GM18502 (cell line): Measurements from ENCODE around the gene FRMD4A.
"Not testable (repeated sequence)": the region's sequence is repeated elsewhere in the genome, so short reads cannot be mapped to it uniquely, and the experiment has no call there.

ENCODE experiments used
- ATAC-seq: cut with Tn5 transposase; IDR thresholded peaks from one replicate; pipeline ENCODE4 v1.9.1; 2021; ENCODE audit warnings: mild to moderate bottlenecking; ENCODE audit not compliant: unreplicated experiment, poor library complexity

FRMD4A gene

GRCh38 chr10:13939391-13939790, 391.3 kb downstream of the FRMD4A start:
- ATAC-seq: no peak

GRCh38 chr10:13938950-13939349, 391.8 kb downstream of the FRMD4A start:
- no peak for ATAC-seq

GRCh38 chr10:13936826-13937225, 393.9 kb downstream of the FRMD4A start:
- no peak for ATAC-seq

GRCh38 chr10:13930120-13930519, 400.6 kb downstream of the FRMD4A start:
- no peak for ATAC-seq

- ATAC-seq: no peak
These were observed 402.3 kb downstream of the FRMD4A start for GRCh38 chr10:13928451-13928850.

- no peak for ATAC-seq
These were observed 404.5 kb downstream of the FRMD4A start for GRCh38 chr10:13925971-13926780.

- ATAC-seq: no peak
These were observed 406.5 kb downstream of the FRMD4A start for GRCh38 chr10:13924040-13924725.

GRCh38 chr10:13922586-13922985, 408.1 kb downstream of the FRMD4A start:
- no peak for ATAC-seq

GRCh38 chr10:13921941-13922340, 408.8 kb downstream of the FRMD4A start:
- ATAC-seq: no peak

- ATAC-seq: not testable (repeated sequence)
These were observed 409.6 kb downstream of the FRMD4A start for GRCh38 chr10:13921131-13921530.

GRCh38 chr10:13920465-13920864, 410.3 kb downstream of the FRMD4A start:
- no peak for ATAC-seq

GRCh38 chr10:13920031-13920430, 410.7 kb downstream of the FRMD4A start:
- ATAC-seq: no peak

GRCh38 chr10:13917791-13918190, 412.9 kb downstream of the FRMD4A start:
- ATAC-seq: no peak

- ATAC-seq: no peak
These were observed 414.3 kb downstream of the FRMD4A start for GRCh38 chr10:13916384-13916947.

- no peak for ATAC-seq
These were observed 415.0 kb downstream of the FRMD4A start for GRCh38 chr10:13915710-13916109.

GRCh38 chr10:13913897-13914296, 416.8 kb downstream of the FRMD4A start:
- no peak for ATAC-seq

- ATAC-seq: no peak
These were observed 418.8 kb downstream of the FRMD4A start for GRCh38 chr10:13911821-13912520.

- ATAC-seq: no peak
These were observed 421.0 kb downstream of the FRMD4A start for GRCh38 chr10:13909516-13910258.

GRCh38 chr10:13908475-13908874, 422.2 kb downstream of the FRMD4A start:
- ATAC-seq: no peak

- no peak for ATAC-seq
These were observed 423.2 kb downstream of the FRMD4A start for GRCh38 chr10:13907570-13907969.
